Measurements from ENCODE around the gene CNRIP1.

Gene CNRIP1

GRCh38 chr2:68292108-68292710 lies 27.5 kb downstream of the CNRIP1 start:
- DNase-seq (ENCODE audit: low read depth in 2 of 2): no peak

GRCh38 chr2:68291314-68291713 lies 28.4 kb downstream of the CNRIP1 start:
- no peak for DNase-seq (ENCODE audit: low read depth in 2 of 2)

GRCh38 chr2:68290901-68291300 lies 28.8 kb downstream of the CNRIP1 start:
- DNase-seq (ENCODE audit: low read depth in 2 of 2): no peak

GRCh38 chr2:68287580-68288441 lies 31.9 kb downstream of the CNRIP1 start:
- no peak for DNase-seq (ENCODE audit: low read depth in 2 of 2)

GRCh38 chr2:68284896-68285295 lies 34.9 kb downstream of the CNRIP1 start:
- no peak for DNase-seq (ENCODE audit: low read depth in 2 of 2)

- no peak for DNase-seq (ENCODE audit: low read depth in 2 of 2)
These were observed 36.3 kb downstream of the CNRIP1 start for GRCh38 chr2:68283419-68283812.

- DNase-seq (ENCODE audit: low read depth in 2 of 2): no peak
These were observed 36.8 kb downstream of the CNRIP1 start for GRCh38 chr2:68282811-68283418.

GRCh38 chr2:68280796-68281195 lies 39.0 kb downstream of the CNRIP1 start:
- DNase-seq (ENCODE audit: low read depth in 2 of 2): no peak

GRCh38 chr2:68280348-68280747 lies 39.4 kb downstream of the CNRIP1 start:
- DNase-seq (ENCODE audit: low read depth in 2 of 2): no peak

GRCh38 chr2:68279691-68280090 lies 40.1 kb downstream of the CNRIP1 start:
- DNase-seq (ENCODE audit: low read depth in 2 of 2): no peak

- DNase-seq (ENCODE audit: low read depth in 2 of 2): no peak
These were observed 41.6 kb downstream of the CNRIP1 start for GRCh38 chr2:68278169-68278568.

- no peak for DNase-seq (ENCODE audit: low read depth in 2 of 2)
These were observed 45.7 kb downstream of the CNRIP1 start for GRCh38 chr2:68274022-68274421.

GRCh38 chr2:68272246-68272994 lies 47.3 kb downstream of the CNRIP1 start:
- no peak for DNase-seq (ENCODE audit: low read depth in 2 of 2)

GRCh38 chr2:68266655-68267054 lies 53.1 kb downstream of the CNRIP1 start:
- DNase-seq (ENCODE audit: low read depth in 2 of 2): no peak

- no peak for DNase-seq (ENCODE audit: low read depth in 2 of 2)
These were observed 56.1 kb downstream of the CNRIP1 start for GRCh38 chr2:68263632-68264031.

- DNase-seq (ENCODE audit: low read depth in 2 of 2): no peak
These were observed 60.9 kb downstream of the CNRIP1 start for GRCh38 chr2:68258851-68259250.

GRCh38 chr2:68256093-68256450 lies 63.7 kb downstream of the CNRIP1 start:
- no peak for DNase-seq (ENCODE audit: low read depth in 2 of 2)

GRCh38 chr2:68253219-68254068 lies 66.3 kb downstream of the CNRIP1 start:
- no peak for DNase-seq (ENCODE audit: low read depth in 2 of 2)

- peak; percentile 83 to 94 for DNase-seq (ENCODE audit: low read depth in 2 of 2)
These were observed 67.1 kb downstream of the CNRIP1 start, which contains the start of gene PPP3R1 for GRCh38 chr2:68252400-68253218. TSS of gene PPP3R1 (minus strand) at chr2:68252532. CDS start at chr2:68252127, 405 bp downstream.

GRCh38 chr2:68251855-68252399 lies 67.8 kb downstream of the CNRIP1 start:
- peak; percentile 12 to 13 for DNase-seq (ENCODE audit: low read depth in 2 of 2)

Measured in stimulated activated CD8-positive, alpha-beta memory T cell treated with anti-CD3 and anti-CD28 coated beads, Interleukin-7, amount 100 ng/mL, for 1 hour (primary cell).